Measurements from ENCODE around the gene ELOB. TPM values are rescaled to one million over a fixed set of nuclear protein-coding genes. Genes with fewer than 3 reads are reported as not detected.
A peak's percentile ranks its signal among the peaks of the same experiment; 100 is the strongest.

ELOB gene
- 675 TPM for polyA plus RNA-seq (2012; ENCODE audit: insufficient read depth, insufficient read length)

DNA sequence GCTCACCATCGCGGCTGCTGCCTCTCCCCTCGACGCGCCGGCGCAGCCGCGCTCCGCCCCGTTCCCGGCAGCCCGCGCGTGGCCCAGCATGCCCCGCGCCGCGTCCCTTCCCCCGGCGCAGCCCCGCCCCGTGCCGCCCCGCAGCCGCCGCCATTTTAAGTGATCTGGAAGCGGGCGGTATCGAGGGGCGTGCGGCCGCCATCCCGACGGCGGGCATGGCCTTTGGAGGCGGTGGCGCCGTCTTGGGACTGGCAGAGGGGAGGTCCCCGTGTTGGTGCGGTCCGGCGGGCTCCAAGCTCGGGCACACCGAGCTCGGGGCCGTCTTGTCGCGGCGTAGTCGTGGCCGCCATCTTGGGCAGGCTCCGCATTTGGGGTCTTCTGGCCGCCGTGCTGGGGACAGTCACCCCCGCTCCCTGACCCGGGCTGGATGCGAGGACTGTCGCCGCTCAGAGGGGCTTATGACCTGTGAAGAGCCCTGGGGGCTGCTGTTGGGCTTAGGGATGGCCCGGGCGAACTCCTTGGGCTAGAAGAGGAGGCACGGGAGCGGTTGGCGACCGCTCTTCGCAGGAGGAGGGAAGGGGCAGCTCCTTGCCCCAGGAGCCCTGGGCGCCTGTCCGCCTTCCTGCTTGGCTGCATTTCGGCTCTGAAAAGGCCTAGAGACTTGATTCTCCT lies at the start of gene ELOB:
Gene ELOB (minus strand): TSS at position 50 of the 672 bp plus-strand sequence. CDS start 41 bp downstream, at position 9.
- H3K4me3 ChIP-seq (ENCODE audit: low read length) = peak within 1 kb of the TSS; percentile 98
- peak; percentile 61 for DNase-seq (ENCODE audit: low read depth, low spot score)

- DNase-seq (ENCODE audit: low read depth, low spot score) = no peak
- H3K4me3 ChIP-seq (ENCODE audit: low read length) = no peak overlapping the region
These were observed 48.8 kb upstream of the ELOB start for GRCh38 chr16:2825906-2826305.

DNA sequence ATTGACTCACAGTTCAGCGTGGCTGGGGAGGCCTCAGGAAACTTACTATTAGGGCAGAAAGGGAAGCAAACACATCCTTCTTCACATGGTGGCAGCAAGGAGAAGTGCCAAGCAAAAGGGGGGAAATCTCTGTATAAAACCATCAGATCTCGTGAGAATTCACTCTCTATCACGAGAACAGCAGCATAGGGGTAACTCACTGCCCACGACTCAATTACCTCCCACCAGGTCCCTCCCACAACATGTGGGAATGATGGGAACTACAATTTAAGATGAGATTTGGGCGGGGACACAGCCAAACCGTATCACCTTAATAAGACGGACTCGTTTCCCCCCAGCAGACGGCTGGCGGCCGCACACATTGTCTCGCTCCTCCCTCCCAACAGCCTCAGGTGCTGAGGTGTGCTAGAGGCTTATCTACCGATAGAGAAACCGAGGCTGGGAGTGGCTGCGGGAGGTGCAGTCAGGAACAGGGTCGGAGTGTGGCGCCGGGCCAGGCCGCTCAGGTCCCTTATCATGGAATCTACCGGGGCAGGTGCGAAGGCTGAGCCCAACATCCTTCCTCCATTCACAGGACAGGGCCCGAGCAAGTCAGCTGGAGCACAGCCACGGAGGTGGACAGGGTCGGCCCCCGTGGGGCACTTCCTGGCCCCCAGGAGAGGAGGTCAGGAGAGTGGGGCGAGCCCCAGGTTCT lies 48.1 kb upstream of the ELOB start:
- H3K4me3 ChIP-seq (ENCODE audit: low read length) = no peak overlapping the region
- no peak for DNase-seq (ENCODE audit: low read depth, low spot score)

DNA sequence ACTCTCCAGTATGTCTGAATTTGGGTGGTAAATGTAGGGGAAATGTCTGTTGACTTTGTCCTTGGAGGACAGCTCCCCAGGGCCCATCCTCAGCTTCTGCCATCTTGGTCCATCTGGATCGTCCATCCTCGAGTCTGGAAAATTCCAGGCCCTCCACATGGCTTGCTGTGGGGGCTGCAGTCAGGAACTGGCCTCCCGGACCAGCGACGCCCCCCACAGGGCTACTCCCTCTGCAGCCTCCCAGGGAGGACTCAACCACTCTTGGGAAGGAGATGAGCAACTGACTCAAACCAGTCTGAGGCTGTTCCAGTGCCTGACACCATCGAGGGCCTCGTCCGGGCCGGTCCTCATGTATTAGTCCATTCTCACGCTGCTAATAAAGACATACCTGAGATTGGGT lies 47.5 kb upstream of the ELOB start:
- DNase-seq (ENCODE audit: low read depth, low spot score) = no peak
- H3K4me3 ChIP-seq (ENCODE audit: low read length) = no peak overlapping the region

GRCh38 chr16:2822496-2822895 lies 45.4 kb upstream of the ELOB start:
- no peak for DNase-seq (ENCODE audit: low read depth, low spot score)
- H3K4me3 ChIP-seq (ENCODE audit: low read length) = no peak overlapping the region

DNA sequence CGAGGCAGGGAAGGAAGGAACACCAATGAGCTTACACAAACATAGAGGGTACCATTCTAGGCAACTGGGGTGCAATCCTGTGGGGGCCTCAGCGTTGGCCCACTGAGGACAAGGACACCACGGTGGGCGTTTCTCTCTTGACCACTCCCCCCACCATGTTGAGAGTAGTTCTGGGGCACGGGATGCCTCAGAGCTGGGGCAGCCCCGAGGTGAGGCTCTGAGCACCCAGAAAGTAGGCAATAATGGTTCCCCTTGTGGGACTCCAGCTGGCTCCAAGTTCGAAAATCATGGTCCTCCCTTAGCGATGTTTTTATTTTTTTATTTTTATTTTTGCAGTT lies 45.0 kb upstream of the ELOB start:
- no peak overlapping the region for H3K4me3 ChIP-seq (ENCODE audit: low read length)
- no peak for DNase-seq (ENCODE audit: low read depth, low spot score)

- DNase-seq (ENCODE audit: low read depth, low spot score) = no peak
- H3K4me3 ChIP-seq (ENCODE audit: low read length) = no peak overlapping the region
These were observed 44.5 kb upstream of the ELOB start for GRCh38 chr16:2821487-2822157.

- DNase-seq (ENCODE audit: low read depth, low spot score) = no peak
- no peak overlapping the region for H3K4me3 ChIP-seq (ENCODE audit: low read length)
These were observed 43.9 kb upstream of the ELOB start for GRCh38 chr16:2820836-2821486.

DNA sequence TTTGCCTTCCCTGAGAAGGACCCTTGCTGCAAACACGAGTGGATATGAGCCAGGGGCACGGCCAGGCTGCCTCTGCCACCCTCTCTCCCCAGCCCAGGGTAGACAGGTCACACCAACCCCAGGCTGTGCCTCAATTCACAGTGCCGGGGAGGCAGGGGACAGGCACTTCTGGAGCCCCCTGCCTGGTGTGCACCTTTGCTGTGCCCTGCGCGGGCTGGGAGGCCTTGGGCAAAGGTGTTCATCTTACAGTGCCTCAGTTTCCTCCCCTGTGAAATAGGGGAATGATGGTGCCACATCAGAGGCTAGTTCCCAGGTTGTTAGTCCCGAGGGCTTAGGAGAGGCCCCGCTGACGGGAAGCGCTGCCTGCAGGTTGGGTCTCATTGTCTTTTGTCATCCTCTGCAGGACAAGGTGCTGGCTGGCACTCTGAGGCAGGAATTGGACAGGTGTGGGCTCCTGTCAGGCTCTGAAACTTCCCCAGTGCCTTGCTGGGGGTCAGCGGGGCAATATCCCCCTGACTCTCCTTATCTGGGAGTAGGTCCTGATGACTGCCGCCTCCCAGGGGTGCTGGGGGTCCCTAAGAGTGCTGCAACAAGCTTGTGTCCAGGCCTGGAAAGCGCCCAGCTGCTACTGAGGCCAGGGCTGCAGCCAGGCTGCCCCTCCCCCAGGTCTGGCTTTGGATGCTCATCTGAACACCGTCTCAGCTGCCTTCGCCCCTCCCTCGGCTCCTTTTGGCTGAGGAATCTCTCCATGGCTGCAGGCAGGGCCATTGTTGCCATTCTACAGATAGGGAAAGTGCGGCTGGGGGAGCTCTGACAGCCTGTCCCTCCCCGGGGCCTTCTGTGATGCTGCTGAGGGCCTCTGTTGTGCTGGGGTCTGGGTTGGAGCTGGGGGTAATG lies 43.1 kb upstream of the ELOB start:
- DNase-seq (ENCODE audit: low read depth, low spot score) = no peak
- no peak overlapping the region for H3K4me3 ChIP-seq (ENCODE audit: low read length)

DNA sequence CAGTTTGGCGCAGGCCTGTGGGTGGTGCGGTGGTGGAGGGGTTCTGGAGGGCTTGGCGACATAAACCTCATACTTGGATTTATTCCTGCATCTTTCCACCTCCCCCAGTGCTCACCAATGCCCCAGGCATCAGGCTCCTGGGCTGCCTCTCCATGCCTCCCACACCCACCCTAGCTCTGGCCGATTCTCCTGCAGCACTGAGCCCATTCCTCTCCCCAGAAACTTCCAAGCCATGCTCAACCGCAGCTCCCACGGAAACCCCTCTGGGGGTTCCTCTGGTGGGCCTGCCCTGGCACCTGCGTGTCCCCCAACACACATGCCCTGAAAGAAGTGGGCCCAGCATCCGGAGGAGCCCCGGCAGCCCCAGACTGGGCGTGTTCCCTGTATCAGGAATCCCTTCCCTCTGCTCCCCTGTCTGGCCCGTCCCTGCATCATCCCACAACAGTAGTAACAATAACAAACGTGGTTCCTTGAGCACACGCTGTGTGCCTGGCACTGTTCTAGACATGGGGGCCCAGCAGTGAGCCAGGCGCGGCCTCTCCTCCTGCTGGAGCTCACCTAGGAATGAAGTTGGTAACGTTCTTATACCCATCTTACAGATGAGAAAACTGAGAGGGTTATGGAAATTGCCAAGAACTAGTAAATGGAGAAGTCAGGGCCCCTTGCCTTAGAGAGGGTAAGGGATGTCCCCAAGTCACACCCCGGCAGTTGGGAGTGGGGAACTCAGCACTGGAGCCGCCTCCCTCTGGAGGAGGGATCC lies 42.3 kb upstream of the ELOB start:
- DNase-seq (ENCODE audit: low read depth, low spot score) = no peak
- no peak overlapping the region for H3K4me3 ChIP-seq (ENCODE audit: low read length)

DNA sequence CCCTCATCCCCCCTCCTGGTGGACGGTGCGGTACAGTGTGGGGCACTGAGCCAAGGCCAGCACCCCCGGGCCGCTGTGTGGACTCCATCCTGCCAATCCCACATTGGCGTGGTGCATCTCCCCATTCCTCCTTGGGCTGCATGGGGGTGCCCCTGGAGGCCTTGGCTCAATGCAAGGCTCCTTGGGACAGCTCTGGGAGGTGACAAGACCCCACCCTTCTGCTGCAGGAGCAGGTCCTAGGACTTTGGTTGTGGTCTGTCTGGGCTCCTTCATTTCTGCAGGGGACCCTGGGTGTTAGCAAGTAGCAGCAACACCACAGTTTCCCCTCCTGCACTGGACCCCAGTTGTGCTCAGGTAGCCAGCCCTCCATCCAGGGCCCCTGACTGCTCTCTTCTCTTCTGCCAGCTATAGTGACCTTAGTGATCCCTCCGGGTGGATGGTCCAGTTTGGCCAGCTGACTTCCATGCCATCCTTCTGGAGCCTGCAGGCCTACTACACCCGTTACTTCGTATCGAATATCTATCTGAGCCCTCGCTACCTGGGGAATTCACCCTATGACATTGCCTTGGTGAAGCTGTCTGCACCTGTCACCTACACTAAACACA lies 41.3 kb upstream of the ELOB start:
- no peak overlapping the region for H3K4me3 ChIP-seq (ENCODE audit: low read length)
- DNase-seq (ENCODE audit: low read depth, low spot score) = no peak

DNA sequence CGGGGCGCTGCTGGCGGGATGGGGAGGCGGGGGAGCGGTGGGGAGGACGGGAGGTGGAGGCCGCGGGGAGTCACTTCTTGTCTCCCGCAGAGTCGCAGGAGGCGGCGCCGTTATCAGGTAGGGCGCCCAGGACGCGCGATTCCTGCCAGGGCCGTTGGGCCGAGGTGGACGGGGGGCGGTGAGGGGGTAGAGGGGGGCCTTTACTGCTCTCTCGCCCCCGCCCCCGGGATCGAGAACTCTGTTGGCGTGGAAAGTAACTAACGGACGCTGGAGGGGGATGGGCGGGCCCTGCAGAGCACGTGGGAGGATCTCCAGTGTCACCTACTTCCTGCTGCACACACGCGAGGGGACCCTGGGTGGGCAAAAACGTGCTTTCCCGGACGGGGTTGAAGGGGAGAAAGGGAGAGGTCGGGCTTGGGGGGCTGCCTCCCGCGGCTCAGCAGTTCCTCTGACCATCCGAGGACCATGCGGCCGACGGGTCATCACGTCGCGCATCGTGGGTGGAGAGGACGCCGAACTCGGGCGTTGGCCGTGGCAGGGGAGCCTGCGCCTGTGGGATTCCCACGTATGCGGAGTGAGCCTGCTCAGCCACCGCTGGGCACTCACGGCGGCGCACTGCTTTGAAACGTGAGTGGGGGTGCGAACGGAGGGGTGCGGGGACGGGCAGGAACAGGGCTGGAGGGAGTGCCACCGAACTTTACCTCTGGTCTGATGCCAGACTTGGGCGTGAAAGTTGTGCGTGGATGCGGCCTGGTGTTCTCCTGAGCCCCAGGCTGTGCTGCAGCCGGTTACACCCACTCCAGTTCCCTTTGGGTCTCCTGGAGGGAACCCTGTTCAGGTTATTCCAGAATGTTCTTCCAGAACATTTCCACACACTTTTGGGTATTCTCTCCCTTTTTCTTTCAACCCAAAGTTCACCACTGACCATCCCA lies 40.5 kb upstream of the ELOB start:
- no peak for DNase-seq (ENCODE audit: low read depth, low spot score)
- H3K4me3 ChIP-seq (ENCODE audit: low read length) = no peak overlapping the region

DNA sequence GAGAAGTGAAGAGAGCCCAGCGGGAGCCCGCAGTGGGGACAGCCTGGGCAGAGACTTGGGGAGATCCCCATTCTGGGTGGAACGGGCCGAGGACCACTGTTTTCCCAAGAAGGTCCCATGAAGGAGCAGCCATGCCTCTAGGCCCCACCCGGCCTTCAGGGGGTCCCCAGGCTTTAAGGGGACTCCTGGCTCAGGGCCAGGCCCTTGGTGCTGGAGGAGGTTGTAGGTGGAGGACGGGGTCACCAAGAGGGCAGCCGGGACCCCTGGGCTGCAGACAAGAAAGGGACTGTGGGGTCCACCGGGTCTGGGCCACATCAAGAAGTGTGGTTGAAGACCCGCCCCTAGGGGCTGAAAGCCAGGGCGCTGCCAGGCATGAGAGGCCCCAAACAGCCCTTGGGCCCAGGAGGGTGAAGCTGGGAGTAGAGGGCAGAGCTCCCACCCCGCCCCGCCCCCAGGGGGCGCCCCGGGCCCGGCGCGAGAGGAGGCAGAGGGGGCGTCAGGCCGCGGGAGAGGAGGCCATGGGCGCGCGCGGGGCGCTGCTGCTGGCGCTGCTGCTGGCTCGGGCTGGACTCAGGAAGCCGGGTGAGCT lies 39.8 kb upstream of the ELOB start, which contains the start of gene PRSS21:
Gene PRSS21 (plus strand): TSS at position 487 of the 589 bp plus-strand sequence. CDS start 32 bp downstream, at position 519.
- no peak within 1 kb of the TSS for H3K4me3 ChIP-seq (ENCODE audit: low read length)
- DNase-seq (ENCODE audit: low read depth, low spot score) = no peak

GRCh38 chr16:2815299-2815771 lies 38.3 kb upstream of the ELOB start:
- H3K4me3 ChIP-seq (ENCODE audit: low read length) = no peak overlapping the region
- DNase-seq (ENCODE audit: low read depth, low spot score) = no peak

GRCh38 chr16:2814551-2815298 lies 37.6 kb upstream of the ELOB start:
- DNase-seq (ENCODE audit: low read depth, low spot score) = no peak
- no peak overlapping the region for H3K4me3 ChIP-seq (ENCODE audit: low read length)

GRCh38 chr16:2813771-2814221 lies 36.7 kb upstream of the ELOB start:
- no peak for DNase-seq (ENCODE audit: low read depth, low spot score)
- no peak overlapping the region for H3K4me3 ChIP-seq (ENCODE audit: low read length)

All from Jurkat, Clone E6-1 (cell line).